Duodenal mucosa (tissue), 2 donors: ENCODE measurements around the gene DNAAF5.

Experiments
- H3K27ac ChIP-seq: one replicate; pipeline ENCODE4 v1.7.0; 2013; ENCODE audit warnings: low read depth, low read length
- H3K27me3 ChIP-seq, 2 donors: one replicate each; pipeline ENCODE4 v1.7.0; 2013; ENCODE audit warnings: low read length in 2 of 2, control low read depth in 1 of 2; ENCODE audit not compliant: insufficient read depth in 2 of 2, control insufficient read depth in 1 of 2
- H3K36me3 ChIP-seq, 2 donors: one replicate each; pipeline ENCODE4 v1.7.0; 2013; ENCODE audit warnings: low read length in 2 of 2, control low read depth in 1 of 2; ENCODE audit not compliant: insufficient read depth in 2 of 2, control insufficient read depth in 1 of 2
- H3K4me1 ChIP-seq, 2 donors: one replicate each; pipeline ENCODE4 v1.7.0; 2013; ENCODE audit warnings: low read length in 2 of 2, control low read depth in 1 of 2; ENCODE audit not compliant: insufficient read depth in 2 of 2, control insufficient read depth in 1 of 2
- H3K4me3 ChIP-seq, 2 donors: one replicate each; pipeline ENCODE4 v1.7.0; 2013; ENCODE audit warnings: low read length in 2 of 2, low read depth in 1 of 2
- H3K9ac ChIP-seq, 2 donors: one replicate each; pipeline ENCODE4 v1.7.0; 2013; ENCODE audit warnings: low read length in 2 of 2, low read depth in 1 of 2
- H3K9me3 ChIP-seq, 2 donors: one replicate each; pipeline ENCODE4 v1.7.0; 2013; ENCODE audit warnings: low read length in 2 of 2, control low read depth in 1 of 2; ENCODE audit not compliant: control insufficient read depth in 1 of 2

The DNAAF5 gene

GRCh38 chr7:726084-726853, at the start of gene DNAAF5:
TSS of gene DNAAF5 (plus strand) at chr7:726699. CDS start at chr7:726721, 22 bp downstream.
- peaks cover 11% of the 10 kb centered on the region in 2 donors for H3K9me3 ChIP-seq
- H3K27ac ChIP-seq: no peak within 1 kb of the TSS
- H3K9ac ChIP-seq: peak within 1 kb of the TSS; percentile 18 to 20
- peaks cover 0 to 23% of the 10 kb centered on the region in 2 donors for H3K36me3 ChIP-seq
- H3K27me3 ChIP-seq: no peaks in the 10 kb centered on the region
- peaks cover 0 to 21% of the 10 kb centered on the region in 2 donors for H3K4me1 ChIP-seq
- H3K4me3 ChIP-seq: peak within 1 kb of the TSS; percentile 70 to 75

- H3K9ac ChIP-seq: no peak overlapping the region
- H3K36me3 ChIP-seq: peaks cover 0 to 19% of the 10 kb centered on the region in 2 donors
- H3K27me3 ChIP-seq: no peaks in the 10 kb centered on the region
- H3K4me3 ChIP-seq: no peak overlapping the region
- H3K4me1 ChIP-seq: no peaks in the 10 kb centered on the region
- no peaks in the 10 kb centered on the region for H3K9me3 ChIP-seq
- H3K27ac ChIP-seq: no peak overlapping the region
Observed at GRCh38 chr7:676972-677385, 49.5 kb upstream of the DNAAF5 start.

- H3K36me3 ChIP-seq: peaks cover 0 to 22% of the 10 kb centered on the region in 2 donors
- H3K9ac ChIP-seq: no peak overlapping the region
- H3K4me3 ChIP-seq: no peak overlapping the region
- H3K27ac ChIP-seq: no peak overlapping the region
- H3K4me1 ChIP-seq: no peaks in the 10 kb centered on the region
- no peaks in the 10 kb centered on the region for H3K27me3 ChIP-seq
- peaks cover 0 to 3% of the 10 kb centered on the region in 2 donors for H3K9me3 ChIP-seq
Observed at GRCh38 chr7:680411-681127, 45.9 kb upstream of the DNAAF5 start.

- Histone ChIP-seq H3K4me1 (no peaks in the 10 kb centered on the region), H3K9me3 (peaks cover 0 to 4% of the 10 kb centered on the region in 2 donors), H3K4me3 (no peak overlapping the region), H3K27me3 (no peaks in the 10 kb centered on the region), H3K27ac (no peak overlapping the region), H3K36me3 (peaks cover 0 to 22% of the 10 kb centered on the region in 2 donors), H3K9ac (no peak overlapping the region)
Observed at GRCh38 chr7:681551-682307, 44.8 kb upstream of the DNAAF5 start.

- no peaks in the 10 kb centered on the region for H3K4me1 ChIP-seq
- peaks cover 0 to 4% of the 10 kb centered on the region in 2 donors for H3K9me3 ChIP-seq
- no peak overlapping the region for H3K9ac ChIP-seq
- no peak overlapping the region for H3K4me3 ChIP-seq
- no peaks in the 10 kb centered on the region for H3K27me3 ChIP-seq
- H3K36me3 ChIP-seq: peaks cover 0 to 18% of the 10 kb centered on the region in 2 donors
- H3K27ac ChIP-seq: no peak overlapping the region
Observed at GRCh38 chr7:682810-683209, 43.7 kb upstream of the DNAAF5 start.

GRCh38 chr7:683526-684205, 42.8 kb upstream of the DNAAF5 start:
- peaks cover 6 to 9% of the 10 kb centered on the region in 2 donors for H3K9me3 ChIP-seq
- no peak overlapping the region for H3K27ac ChIP-seq
- H3K27me3 ChIP-seq: no peaks in the 10 kb centered on the region
- H3K4me3 ChIP-seq: no peak overlapping the region
- H3K4me1 ChIP-seq: no peaks in the 10 kb centered on the region
- H3K9ac ChIP-seq: no peak overlapping the region
- H3K36me3 ChIP-seq: peaks cover 0 to 18% of the 10 kb centered on the region in 2 donors

- no peaks in the 10 kb centered on the region for H3K4me1 ChIP-seq
- peaks cover 0 to 14% of the 10 kb centered on the region in 2 donors for H3K36me3 ChIP-seq
- H3K27ac ChIP-seq: no peak overlapping the region
- no peak overlapping the region for H3K9ac ChIP-seq
- no peaks in the 10 kb centered on the region for H3K27me3 ChIP-seq
- no peak overlapping the region for H3K4me3 ChIP-seq
- H3K9me3 ChIP-seq: peaks cover 9% of the 10 kb centered on the region in 2 donors
Observed at GRCh38 chr7:684416-684815, 42.1 kb upstream of the DNAAF5 start.

GRCh38 chr7:685540-685939, 41.0 kb upstream of the DNAAF5 start:
- H3K9me3 ChIP-seq: peaks cover 9% of the 10 kb centered on the region in 2 donors
- H3K9ac ChIP-seq: no peak overlapping the region
- no peaks in the 10 kb centered on the region for H3K4me1 ChIP-seq

GRCh38 chr7:690478-691360, 35.8 kb upstream of the DNAAF5 start:
- Histone ChIP-seq H3K27ac (no peak overlapping the region), H3K36me3 (no peaks in the 10 kb centered on the region), H3K27me3 (no peaks in the 10 kb centered on the region), H3K9me3 (peaks cover 5 to 9% of the 10 kb centered on the region in 2 donors), H3K4me3 (no peak overlapping the region), H3K9ac (no peak overlapping the region), H3K4me1 (no peaks in the 10 kb centered on the region)

More at GRCh38 chr7:685540-685939, 41.0 kb upstream of the DNAAF5 start:
- H3K36me3 ChIP-seq: peaks cover 0 to 5% of the 10 kb centered on the region in 2 donors
- no peak overlapping the region for H3K27ac ChIP-seq
- no peaks in the 10 kb centered on the region for H3K27me3 ChIP-seq
- H3K4me3 ChIP-seq: no peak overlapping the region
